Medulla oblongata (tissue), 1 donor: ENCODE measurements around the gene DCK.
"Not testable (repeated sequence)": the region's sequence is repeated elsewhere in the genome, so short reads cannot be mapped to it uniquely, and the experiment has no call there.

Source experiments
- DNase-seq: peaks from one replicate; pipeline ENCODE4 v3.0.0-alpha.2; 2015; ENCODE audit errors: extremely low spot score

The DCK gene

DNA sequence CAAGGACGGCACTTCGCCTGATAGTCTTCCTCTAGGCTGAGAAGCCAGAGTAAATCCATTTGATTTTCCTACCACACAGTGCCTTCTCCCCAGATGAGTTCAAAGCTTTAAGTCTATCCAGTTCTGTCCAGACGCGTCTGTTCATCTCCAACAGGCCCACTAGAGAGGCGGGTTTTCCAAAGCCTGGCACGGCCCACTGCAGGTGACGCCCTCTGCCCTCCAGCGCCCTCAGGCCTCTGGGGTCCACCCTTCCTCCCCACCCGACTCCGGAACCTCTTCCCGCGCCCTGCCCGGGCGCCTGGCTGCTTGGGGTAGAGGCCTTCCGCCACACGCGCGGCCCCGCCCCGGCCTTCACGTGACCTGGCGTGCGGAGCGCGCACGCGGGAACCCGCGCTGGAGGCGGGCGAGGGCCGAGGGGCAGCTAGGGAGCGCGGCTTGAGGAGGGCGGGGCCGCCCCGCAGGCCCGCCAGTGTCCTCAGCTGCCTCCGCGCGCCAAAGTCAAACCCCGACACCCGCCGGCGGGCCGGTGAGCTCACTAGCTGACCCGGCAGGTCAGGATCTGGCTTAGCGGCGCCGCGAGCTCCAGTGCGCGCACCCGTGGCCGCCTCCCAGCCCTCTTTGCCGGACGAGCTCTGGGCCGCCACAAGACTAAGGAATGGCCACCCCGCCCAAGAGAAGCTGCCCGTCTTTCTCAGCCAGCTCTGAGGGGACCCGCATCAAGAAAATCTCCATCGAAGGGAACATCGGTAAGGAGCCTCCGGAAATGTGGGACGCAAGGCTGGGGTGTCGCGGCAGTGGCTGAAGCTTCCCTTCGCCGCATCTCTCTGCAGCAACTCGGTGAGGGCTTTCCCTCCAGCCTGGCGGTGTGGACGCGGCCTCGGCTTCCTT lies at the start of gene DCK:
Gene DCK (plus strand): TSS at position 469 of the 888 bp plus-strand sequence. CDS start 187 bp downstream, at position 656.
- peak; percentile 95 for DNase-seq

DNA sequence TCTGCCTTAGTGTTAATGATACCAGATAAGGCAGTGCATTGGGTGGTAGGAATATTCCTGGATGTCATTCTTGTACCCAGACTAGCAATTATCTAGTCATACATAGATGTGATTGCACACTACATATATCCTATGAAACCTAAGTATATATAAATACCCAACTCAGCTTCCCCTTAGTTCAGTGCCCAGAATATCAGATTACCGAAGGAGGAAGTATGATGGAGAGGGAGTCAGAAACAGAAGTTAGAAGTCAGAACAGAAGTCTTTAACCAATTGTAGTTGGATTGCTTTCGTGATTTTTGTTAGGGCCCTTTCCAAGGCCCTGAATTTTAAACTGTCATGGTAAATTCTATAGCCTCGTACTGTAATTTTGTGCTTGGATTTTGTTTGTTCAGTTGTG lies 48.4 kb upstream of the DCK start:
- peak; percentile 63 for DNase-seq

DNA sequence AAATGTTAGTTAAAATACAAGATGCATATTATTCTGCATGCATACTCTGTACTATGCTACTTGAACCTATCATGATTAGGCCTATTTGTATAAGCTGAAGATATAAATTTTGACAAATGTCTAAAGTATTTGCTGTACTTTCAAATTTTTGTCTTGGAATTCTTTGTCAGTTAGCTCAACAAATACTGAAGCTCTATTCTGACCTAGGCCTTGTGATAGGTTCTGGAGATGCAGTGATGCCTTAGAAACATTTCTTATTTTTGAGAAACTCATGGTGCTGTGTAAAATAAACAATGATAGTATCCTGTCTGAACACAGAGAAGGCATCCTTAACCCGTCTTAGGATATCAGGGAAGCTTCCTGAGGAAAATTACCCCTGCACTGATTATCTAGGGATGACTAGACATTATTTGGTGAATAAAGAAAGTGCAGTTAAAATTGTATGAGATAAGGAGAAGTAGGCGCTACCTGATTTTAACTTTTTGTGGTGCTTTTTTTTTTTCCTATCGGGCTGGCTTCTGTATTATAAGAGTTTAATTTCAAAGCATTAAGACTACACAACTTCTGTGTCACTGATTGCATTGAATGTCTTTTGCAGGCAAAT lies 47.9 kb upstream of the DCK start:
- DNase-seq: no peak

GRCh38 chr4:70946939-70947338 lies 46.5 kb upstream of the DCK start:
- DNase-seq: peak; percentile 44

- no peak for DNase-seq
Observed at GRCh38 chr4:70948665-70949260, 44.7 kb upstream of the DCK start.

DNA sequence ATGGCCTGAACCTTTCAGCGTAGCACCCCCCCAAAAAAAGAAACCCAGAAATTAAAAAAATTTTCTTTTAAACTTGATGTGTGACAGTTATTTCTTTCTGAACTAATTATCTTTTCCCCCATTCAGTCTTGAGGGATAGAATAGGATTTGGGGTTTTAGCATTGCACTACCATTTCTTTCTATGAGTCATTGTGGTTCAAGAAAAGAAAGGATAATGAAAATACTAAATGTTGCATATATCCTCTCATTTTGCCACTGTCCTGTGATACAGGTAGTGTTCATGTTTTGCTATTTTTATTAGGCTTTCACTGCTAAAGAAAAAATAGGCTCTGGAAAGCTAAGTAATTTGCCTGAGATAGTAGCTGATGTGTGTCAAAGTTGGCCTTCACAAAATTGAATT lies 39.4 kb upstream of the DCK start:
- no peak for DNase-seq

GRCh38 chr4:70956549-70957210 lies 36.8 kb upstream of the DCK start:
- no peak for DNase-seq

DNA sequence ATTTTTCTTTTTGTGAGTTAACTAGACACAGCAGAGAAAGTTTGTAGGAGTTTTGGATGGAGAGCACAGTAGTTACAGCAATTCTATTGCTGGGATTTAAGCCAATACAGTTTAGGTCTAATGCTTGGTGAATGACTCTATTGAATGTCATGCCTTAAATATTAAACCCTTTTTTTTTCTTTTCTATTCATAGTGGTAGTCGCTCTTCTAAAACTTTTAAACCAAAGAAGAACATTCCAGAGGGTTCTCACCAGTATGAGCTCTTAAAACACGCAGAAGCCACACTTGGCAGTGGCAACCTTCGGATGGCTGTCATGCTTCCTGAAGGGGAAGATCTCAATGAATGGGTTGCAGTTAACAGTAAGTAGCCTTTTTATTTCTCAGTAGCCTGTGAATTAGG lies 34.8 kb upstream of the DCK start:
- peak; percentile 47 for DNase-seq

DNA sequence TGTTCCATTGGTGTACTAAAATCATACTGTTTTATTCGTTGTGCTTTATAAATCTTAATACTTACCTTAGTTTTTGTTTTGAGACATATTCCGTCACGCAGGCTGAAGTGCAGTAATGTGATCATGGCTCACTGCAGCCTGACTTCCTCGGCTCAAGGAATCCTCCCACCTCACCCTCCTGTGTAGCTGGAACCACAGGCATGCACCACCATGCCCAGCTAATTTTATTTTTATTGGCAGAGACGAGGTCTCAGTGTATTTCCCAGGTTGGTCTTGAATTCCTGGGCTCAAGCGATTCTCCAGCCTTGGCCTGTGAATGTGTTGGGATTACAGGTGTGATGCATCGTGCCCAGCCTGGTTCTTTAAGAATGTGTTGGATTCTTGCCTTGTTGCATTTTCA lies 24.4 kb upstream of the DCK start:
- no peak for DNase-seq

- DNase-seq: no peak
Observed at GRCh38 chr4:70976252-70976651, 17.2 kb upstream of the DCK start.

DNA sequence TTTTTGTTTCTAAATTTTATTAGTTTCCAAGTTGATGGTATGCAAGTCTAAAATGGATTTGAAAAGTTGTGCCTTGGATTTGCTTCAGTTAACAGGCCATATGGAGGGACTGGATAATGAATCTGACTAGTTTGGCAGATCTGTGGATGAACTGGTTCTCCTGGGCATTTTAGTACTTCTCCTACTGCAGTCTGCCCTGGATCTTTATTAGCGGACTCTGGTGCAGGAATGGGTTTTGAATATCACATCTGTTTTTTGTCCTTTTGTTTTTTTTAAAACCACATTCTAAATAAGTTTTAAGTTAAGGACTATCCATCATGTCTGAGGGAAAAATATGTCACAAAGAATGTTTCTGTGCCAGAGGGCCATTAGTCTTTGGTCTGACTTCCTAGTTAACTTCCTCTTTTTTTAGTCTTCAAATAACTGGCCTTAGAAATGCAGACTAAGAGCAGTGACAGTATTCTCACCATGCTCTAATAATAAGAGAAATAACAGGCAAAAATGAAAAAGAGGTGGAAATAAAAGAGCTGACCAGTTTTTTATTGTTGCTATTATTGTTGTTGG lies 13.9 kb upstream of the DCK start:
- peak; percentile 33 for DNase-seq

GRCh38 chr4:70980196-70980595 lies 13.3 kb upstream of the DCK start:
- DNase-seq: no peak

DNA sequence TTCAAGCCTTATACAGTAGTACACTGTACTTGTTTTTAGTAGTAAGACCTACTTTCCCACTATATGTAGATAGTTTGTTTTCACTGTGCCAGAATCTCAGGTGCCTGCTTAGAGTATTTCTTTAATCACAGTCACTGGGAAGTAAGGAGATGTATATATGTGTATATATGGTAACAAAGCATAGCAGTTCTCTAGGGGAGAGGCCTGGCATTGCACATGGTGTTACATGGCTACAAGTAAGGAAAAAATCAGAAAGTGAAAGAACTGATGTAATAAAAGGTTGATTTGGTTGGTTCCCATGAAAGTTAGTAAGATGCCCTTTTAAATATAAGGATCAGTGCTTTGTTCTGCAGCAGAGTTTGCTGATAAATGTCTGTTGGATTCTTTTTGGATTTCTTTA lies 9.3 kb upstream of the DCK start:
- no peak for DNase-seq

DNA sequence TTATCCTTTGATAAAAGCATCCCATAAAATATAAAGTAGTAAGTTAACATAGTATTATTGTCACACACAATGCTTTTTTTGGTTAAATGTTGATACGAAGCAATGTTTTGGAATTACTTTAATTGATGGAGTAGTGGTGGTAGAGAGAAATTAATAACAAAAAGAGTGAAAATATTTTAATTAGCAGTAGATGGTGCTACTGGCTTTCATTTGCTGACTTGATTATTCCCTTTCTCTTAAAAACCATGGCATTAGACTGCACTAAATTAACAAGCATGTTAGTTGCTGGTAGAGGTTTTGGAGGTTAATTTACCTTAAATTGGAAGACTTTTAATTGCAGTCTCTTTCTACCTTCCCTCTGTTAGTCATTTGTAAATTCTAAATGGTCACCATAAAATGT lies 8.9 kb upstream of the DCK start:
- no peak for DNase-seq

DNA sequence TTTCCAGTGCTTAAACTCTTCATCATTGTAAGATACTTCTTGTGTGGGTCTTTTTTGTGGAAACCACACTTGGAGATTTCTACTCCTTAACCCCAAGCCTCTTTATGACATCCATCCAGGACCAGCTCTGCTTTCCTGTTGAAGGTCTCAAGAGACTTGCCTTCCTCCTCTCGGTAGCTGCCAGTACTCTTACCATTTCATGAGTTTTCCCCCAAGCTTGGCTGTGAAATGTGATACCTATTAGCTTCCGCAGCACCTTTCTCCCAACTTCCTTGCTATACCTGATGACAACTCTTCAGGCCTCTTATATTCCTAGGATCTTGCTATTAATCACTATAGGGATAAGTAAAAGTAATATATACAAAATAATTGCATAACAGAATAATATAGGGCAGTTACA lies 1.9 kb upstream of the DCK start:
- DNase-seq: no peak

GRCh38 chr4:70992391-70992881 lies 1.0 kb upstream of the DCK start:
- no peak for DNase-seq

- DNase-seq: no peak
Observed at GRCh38 chr4:70994069-70994366, 569 bp downstream of the DCK start.

DNA sequence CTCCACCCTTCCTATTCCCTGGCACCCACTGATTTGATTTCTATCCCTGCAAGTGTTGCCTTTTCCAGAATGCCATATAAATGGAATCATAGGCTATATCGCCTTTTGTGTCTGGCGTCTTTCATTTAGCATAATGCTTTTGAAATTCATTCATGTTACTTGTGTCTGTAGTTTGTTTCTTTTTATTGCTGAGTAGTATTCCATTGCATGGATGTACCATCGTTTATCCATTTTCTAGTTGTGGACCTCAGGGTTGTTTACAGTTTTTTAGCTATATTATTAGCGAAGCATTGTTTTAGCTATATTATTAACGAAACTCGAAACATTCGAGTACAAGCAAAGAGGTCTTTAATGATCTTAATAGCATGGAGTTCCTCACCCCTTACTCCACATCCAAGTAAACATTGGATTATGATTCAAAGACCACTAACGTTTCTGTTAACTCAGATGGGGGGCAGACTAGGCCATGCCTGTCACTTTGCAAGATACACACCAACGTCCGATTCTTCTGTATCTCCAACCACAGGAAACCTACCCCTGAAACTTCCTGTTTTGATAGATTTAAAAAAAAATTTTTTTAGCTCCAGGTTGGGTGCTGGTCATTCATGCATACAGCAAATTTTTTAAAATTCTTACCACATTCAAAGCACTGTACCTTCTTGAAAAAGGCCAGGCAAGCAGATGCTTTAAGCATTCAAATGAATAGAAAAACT lies 1.1 kb downstream of the DCK start:
- DNase-seq: no peak

- DNase-seq: no peak
Observed at GRCh38 chr4:70996018-70996360, 2.5 kb downstream of the DCK start.

DNA sequence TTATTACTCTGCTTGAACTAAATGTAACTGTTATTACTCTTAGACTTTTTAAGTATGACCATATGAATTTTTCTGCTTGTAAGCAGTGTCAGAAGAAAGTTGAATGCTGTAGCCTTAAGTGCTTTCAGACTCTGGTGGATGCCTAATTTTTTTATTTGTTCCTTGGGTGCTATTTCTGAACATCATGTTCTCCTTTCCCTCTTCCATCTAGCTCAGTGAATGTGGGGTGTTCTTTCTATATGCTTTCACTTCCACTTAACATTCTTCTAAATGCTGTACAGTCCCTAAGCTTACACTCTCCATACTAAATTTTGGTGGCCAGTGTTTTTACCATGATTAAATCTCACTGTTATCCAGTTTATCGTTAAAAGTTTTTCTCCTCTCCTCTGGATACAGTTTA lies 3.6 kb downstream of the DCK start:
- DNase-seq: peak; percentile 56

DNA sequence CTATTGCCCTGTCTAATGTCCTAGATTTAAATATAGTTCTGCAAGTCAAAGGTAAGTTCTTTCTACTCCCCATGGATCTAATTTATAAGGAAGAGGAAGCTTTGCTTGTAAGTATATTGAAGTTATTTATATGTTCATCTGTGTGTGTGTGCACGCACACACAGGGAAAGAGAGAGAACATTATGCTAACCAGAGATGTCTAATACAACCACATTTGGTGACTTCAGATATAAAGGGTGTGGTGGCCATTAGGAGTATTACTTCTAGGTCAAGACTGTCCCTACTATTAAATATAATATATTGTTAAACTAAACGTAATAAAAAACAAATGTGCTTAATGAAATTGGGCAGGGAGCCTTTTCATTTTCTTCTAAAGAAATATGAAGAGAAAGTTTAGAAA lies 4.1 kb downstream of the DCK start:
- DNase-seq: no peak

- DNase-seq: not testable (repeated sequence)
Observed at GRCh38 chr4:70999639-71000038, 6.2 kb downstream of the DCK start.
